Stomach smooth muscle (tissue), 2 donors: ENCODE measurements around the gene CACNA1G.
A peak's percentile ranks its signal among the peaks of the same experiment; 100 is the strongest.

ENCODE experiments used
- H3K27ac ChIP-seq: one replicate; pipeline ENCODE4 v1.7.0; 2013; ENCODE audit warnings: mild to moderate bottlenecking, low read length, inconsistent platforms
- H3K27me3 ChIP-seq, 2 donors: one replicate each; pipeline ENCODE4 v1.7.0; 2013; ENCODE audit warnings: low read length in 2 of 2; ENCODE audit not compliant: insufficient read depth in 2 of 2, control insufficient read depth in 1 of 2
- H3K36me3 ChIP-seq, 2 donors: one replicate each; pipeline ENCODE4 v1.7.0; 2013; ENCODE audit warnings: low read length in 2 of 2; ENCODE audit not compliant: control insufficient read depth in 2 of 2, insufficient read depth in 2 of 2
- H3K4me1 ChIP-seq: one replicate; pipeline ENCODE4 v1.7.0; 2013; ENCODE audit warnings: low read length; ENCODE audit not compliant: control insufficient read depth, insufficient read depth
- H3K4me3 ChIP-seq, 2 donors: one replicate each; pipeline ENCODE4 v1.7.0; 2013; ENCODE audit warnings: low read length in 2 of 2
- H3K9ac ChIP-seq, 2 donors: one replicate each; pipeline ENCODE4 v1.7.0; 2013; ENCODE audit warnings: low read length in 2 of 2, mild to moderate bottlenecking in 1 of 2
- H3K9me3 ChIP-seq, 2 donors: one replicate each; pipeline ENCODE4 v1.7.0; 2013; ENCODE audit warnings: low read length in 2 of 2; ENCODE audit not compliant: control insufficient read depth in 2 of 2
- donor health status: healthy.
- donor health status: Pancreatic carcinoma.

Gene CACNA1G

GRCh38 chr17:50533720-50534148 lies 26.8 kb upstream of the CACNA1G start:
- Histone ChIP-seq H3K36me3 (no peaks in the 10 kb centered on the region), H3K27me3 (peaks cover 33 to 48% of the 10 kb centered on the region in 2 donors), H3K4me1 (peaks cover 17% of the 10 kb centered on the region), H3K27ac (no peak overlapping the region), H3K9ac (no peak overlapping the region), H3K9me3 (no peaks in the 10 kb centered on the region), H3K4me3 (peak overlapping the region in 1 of 2 donors; percentile 15)

- Histone ChIP-seq H3K4me1 (peaks cover 17% of the 10 kb centered on the region), H3K9ac (no peak overlapping the region), H3K27me3 (peaks cover 31 to 48% of the 10 kb centered on the region in 2 donors), H3K4me3 (no peak overlapping the region), H3K9me3 (no peaks in the 10 kb centered on the region), H3K36me3 (no peaks in the 10 kb centered on the region), H3K27ac (no peak overlapping the region)
Measured at GRCh38 chr17:50534222-50534978, 26.1 kb upstream of the CACNA1G start.

GRCh38 chr17:50534979-50535326 lies 25.6 kb upstream of the CACNA1G start:
- Histone ChIP-seq H3K9me3 (no peaks in the 10 kb centered on the region), H3K27ac (no peak overlapping the region), H3K9ac (no peak overlapping the region), H3K36me3 (no peaks in the 10 kb centered on the region), H3K27me3 (peaks cover 26 to 46% of the 10 kb centered on the region in 2 donors), H3K4me3 (no peak overlapping the region), H3K4me1 (peaks cover 17% of the 10 kb centered on the region)

- peaks cover 17% of the 10 kb centered on the region for H3K4me1 ChIP-seq
Measured at GRCh38 chr17:50535407-50535806, 25.1 kb upstream of the CACNA1G start.

GRCh38 chr17:50536683-50537646 lies 23.6 kb upstream of the CACNA1G start:
- H3K27ac ChIP-seq, result no peak overlapping the region
- no peak overlapping the region for H3K9ac ChIP-seq
- no peak overlapping the region for H3K4me3 ChIP-seq
- H3K9me3 ChIP-seq, result no peaks in the 10 kb centered on the region
- H3K36me3 ChIP-seq, result no peaks in the 10 kb centered on the region
- H3K4me1 ChIP-seq, result peaks cover 25% of the 10 kb centered on the region
- peaks cover 17 to 30% of the 10 kb centered on the region in 2 donors for H3K27me3 ChIP-seq

More at GRCh38 chr17:50535407-50535806, 25.1 kb upstream of the CACNA1G start:
- Histone ChIP-seq H3K9me3 (no peaks in the 10 kb centered on the region), H3K4me3 (no peak overlapping the region), H3K27me3 (peaks cover 25 to 42% of the 10 kb centered on the region in 2 donors), H3K36me3 (no peaks in the 10 kb centered on the region), H3K9ac (no peak overlapping the region), H3K27ac (no peak overlapping the region)

GRCh38 chr17:50537721-50538548 lies 22.6 kb upstream of the CACNA1G start:
- Histone ChIP-seq H3K9me3 (no peaks in the 10 kb centered on the region), H3K27me3 (peaks cover 9 to 20% of the 10 kb centered on the region in 2 donors), H3K9ac (no peak overlapping the region), H3K4me1 (peaks cover 28% of the 10 kb centered on the region), H3K36me3 (no peaks in the 10 kb centered on the region), H3K4me3 (no peak overlapping the region), H3K27ac (no peak overlapping the region)

- no peak overlapping the region for H3K27ac ChIP-seq
- H3K36me3 ChIP-seq, result no peaks in the 10 kb centered on the region
- H3K9ac ChIP-seq, result no peak overlapping the region
- peaks cover 24% of the 10 kb centered on the region for H3K4me1 ChIP-seq
- no peak overlapping the region for H3K4me3 ChIP-seq
- peaks cover 2 to 12% of the 10 kb centered on the region in 2 donors for H3K27me3 ChIP-seq
- H3K9me3 ChIP-seq, result no peaks in the 10 kb centered on the region
Measured at GRCh38 chr17:50538549-50539410, 21.7 kb upstream of the CACNA1G start.

- H3K27me3 ChIP-seq, result peaks cover 2 to 3% of the 10 kb centered on the region in 2 donors
- H3K27ac ChIP-seq, result no peak overlapping the region
- no peaks in the 10 kb centered on the region for H3K36me3 ChIP-seq
- no peak overlapping the region for H3K9ac ChIP-seq
- no peak overlapping the region for H3K4me3 ChIP-seq
- no peaks in the 10 kb centered on the region for H3K9me3 ChIP-seq
- H3K4me1 ChIP-seq, result peaks cover 18% of the 10 kb centered on the region
Measured at GRCh38 chr17:50539762-50540559, 20.6 kb upstream of the CACNA1G start.
